HEK293 (cell line): ENCODE data around the gene OR4S2.

Experiments
- TF ChIP-seq, protein P1 (sequence below): fragments of 450-650 bp; formaldehyde crosslinking; IDR thresholded peaks from 2 replicates; pipeline ENCODE4 v1.5.1; 2016; ENCODE audit warnings: missing biosample characterization, missing genetic modification characterization
- TF ChIP-seq, protein P2 (sequence below): IDR thresholded peaks from 2 replicates; pipeline ENCODE4 v1.6.1; 2011; ENCODE audit warnings: mild to moderate bottlenecking, low read depth, low read length, borderline replicate concordance

DNA sequence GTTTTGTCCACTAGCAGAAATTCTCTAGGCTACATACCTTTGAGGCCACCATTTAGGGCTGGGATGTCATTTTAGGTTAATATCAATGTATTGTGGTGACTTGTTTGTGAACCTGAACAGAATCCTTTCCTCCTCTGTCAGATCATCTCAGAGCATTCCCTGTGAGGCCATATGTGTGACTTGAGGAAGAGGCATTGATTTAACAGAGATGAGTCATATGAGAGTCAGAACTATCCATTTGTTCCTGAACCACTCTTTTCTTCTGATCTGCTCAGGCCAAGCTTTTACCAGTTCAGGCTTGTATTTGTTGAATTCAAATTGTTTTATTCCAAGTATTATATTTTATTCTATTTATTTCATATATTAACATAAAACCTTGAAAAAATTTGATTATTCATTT is 7.0 kb downstream of the OR4S2 start:
- TF ChIP-seq, protein P1, sequence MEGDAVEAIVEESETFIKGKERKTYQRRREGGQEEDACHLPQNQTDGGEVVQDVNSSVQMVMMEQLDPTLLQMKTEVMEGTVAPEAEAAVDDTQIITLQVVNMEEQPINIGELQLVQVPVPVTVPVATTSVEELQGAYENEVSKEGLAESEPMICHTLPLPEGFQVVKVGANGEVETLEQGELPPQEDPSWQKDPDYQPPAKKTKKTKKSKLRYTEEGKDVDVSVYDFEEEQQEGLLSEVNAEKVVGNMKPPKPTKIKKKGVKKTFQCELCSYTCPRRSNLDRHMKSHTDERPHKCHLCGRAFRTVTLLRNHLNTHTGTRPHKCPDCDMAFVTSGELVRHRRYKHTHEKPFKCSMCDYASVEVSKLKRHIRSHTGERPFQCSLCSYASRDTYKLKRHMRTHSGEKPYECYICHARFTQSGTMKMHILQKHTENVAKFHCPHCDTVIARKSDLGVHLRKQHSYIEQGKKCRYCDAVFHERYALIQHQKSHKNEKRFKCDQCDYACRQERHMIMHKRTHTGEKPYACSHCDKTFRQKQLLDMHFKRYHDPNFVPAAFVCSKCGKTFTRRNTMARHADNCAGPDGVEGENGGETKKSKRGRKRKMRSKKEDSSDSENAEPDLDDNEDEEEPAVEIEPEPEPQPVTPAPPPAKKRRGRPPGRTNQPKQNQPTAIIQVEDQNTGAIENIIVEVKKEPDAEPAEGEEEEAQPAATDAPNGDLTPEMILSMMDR (tag by site-specific recombination): no peak
- TF ChIP-seq, protein P2, sequence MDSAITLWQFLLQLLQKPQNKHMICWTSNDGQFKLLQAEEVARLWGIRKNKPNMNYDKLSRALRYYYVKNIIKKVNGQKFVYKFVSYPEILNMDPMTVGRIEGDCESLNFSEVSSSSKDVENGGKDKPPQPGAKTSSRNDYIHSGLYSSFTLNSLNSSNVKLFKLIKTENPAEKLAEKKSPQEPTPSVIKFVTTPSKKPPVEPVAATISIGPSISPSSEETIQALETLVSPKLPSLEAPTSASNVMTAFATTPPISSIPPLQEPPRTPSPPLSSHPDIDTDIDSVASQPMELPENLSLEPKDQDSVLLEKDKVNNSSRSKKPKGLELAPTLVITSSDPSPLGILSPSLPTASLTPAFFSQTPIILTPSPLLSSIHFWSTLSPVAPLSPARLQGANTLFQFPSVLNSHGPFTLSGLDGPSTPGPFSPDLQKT: no peak
